Astrocyte (in vitro differentiated cells and primary cell): Measurements from ENCODE around the gene KRT37. TPM values are rescaled to one million over a fixed set of nuclear protein-coding genes. Genes with fewer than 3 reads are reported as not detected.
"Not testable (repeated sequence)": the region's sequence is repeated elsewhere in the genome, so short reads cannot be mapped to it uniquely, and the experiment has no call there.

ENCODE experiments used
- DNase-seq: peaks from one replicate; pipeline ENCODE4 v3.0.0-alpha.2; 2010; ENCODE audit warnings: low read depth
- FAIRE-seq: peaks from 2 replicates; lab custom pipeline; 2011; peaks lifted over from hg19 to GRCh38; lab: Jason Lieb, UNC
- H2AFZ ChIP-seq: 2 replicates; pipeline ENCODE4 v1.6.0; 2012; ENCODE audit warnings: low read depth, low read length, inconsistent platforms
- H3K27ac ChIP-seq: 2 replicates; pipeline ENCODE4 v1.5.1; 2011; ENCODE audit warnings: low read depth, low read length, inconsistent platforms
- H3K27me3 ChIP-seq: 2 replicates; pipeline ENCODE4 v1.6.0; 2011; ENCODE audit warnings: low read length, inconsistent platforms; ENCODE audit not compliant: insufficient read depth
- H3K36me3 ChIP-seq: 2 replicates; pipeline ENCODE4 v1.5.1; 2011; ENCODE audit warnings: low read length, inconsistent platforms; ENCODE audit not compliant: insufficient read depth
- H3K4me1 ChIP-seq: 2 replicates; pipeline ENCODE4 v1.5.1; 2011; ENCODE audit warnings: low read length, inconsistent platforms; ENCODE audit not compliant: insufficient read depth
- H3K4me2 ChIP-seq: 2 replicates; pipeline ENCODE4 v1.6.0; 2012; ENCODE audit warnings: low read length, inconsistent platforms
- H3K4me3 ChIP-seq: 2 replicates; pipeline ENCODE4 v1.5.1; 2011; ENCODE audit warnings: low read depth, mild to moderate bottlenecking, low read length, inconsistent platforms; ENCODE audit not compliant: insufficient read depth
- H3K79me2 ChIP-seq: 2 replicates; pipeline ENCODE4 v1.6.0; 2012; ENCODE audit warnings: mild to moderate bottlenecking, low read length, inconsistent platforms; ENCODE audit not compliant: insufficient read depth
- H3K9ac ChIP-seq: 2 replicates; pipeline ENCODE4 v1.6.0; 2012; ENCODE audit warnings: mild to moderate bottlenecking, low read length, inconsistent platforms
- H3K9me3 ChIP-seq: 2 replicates; pipeline ENCODE4 v1.5.1; 2012; ENCODE audit warnings: low read depth, mild to moderate bottlenecking, low read length, inconsistent platforms; ENCODE audit not compliant: insufficient read depth
- H4K20me1 ChIP-seq: 2 replicates; pipeline ENCODE4 v1.6.0; 2012; ENCODE audit warnings: low read length, inconsistent platforms; ENCODE audit not compliant: insufficient read depth
- H3K27ac Mint-ChIP-seq: one replicate; pipeline ENCODE4 v1.8.0; 2021; ENCODE audit warnings: mild to moderate bottlenecking, mixed read lengths; ENCODE audit not compliant: unreplicated experiment
- H3K27me3 Mint-ChIP-seq: one replicate; pipeline ENCODE4 v1.8.0; 2021; ENCODE audit warnings: low read depth, mixed read lengths; ENCODE audit not compliant: unreplicated experiment
- H3K36me3 Mint-ChIP-seq: one replicate; pipeline ENCODE4 v1.8.0; 2021; ENCODE audit warnings: low read depth, mixed read lengths; ENCODE audit not compliant: unreplicated experiment
- H3K4me1 Mint-ChIP-seq: one replicate; pipeline ENCODE4 v1.8.0; 2021; ENCODE audit warnings: low read depth, mixed read lengths; ENCODE audit not compliant: unreplicated experiment
- H3K4me3 Mint-ChIP-seq: one replicate; pipeline ENCODE4 v1.8.0; 2021; ENCODE audit warnings: mild to moderate bottlenecking, moderate library complexity, mixed read lengths; ENCODE audit not compliant: unreplicated experiment
- H3K9me3 Mint-ChIP-seq: one replicate; pipeline ENCODE4 v1.8.0; 2021; ENCODE audit warnings: mild to moderate bottlenecking, mixed read lengths; ENCODE audit not compliant: unreplicated experiment
- CTCF ChIP-seq: IDR thresholded peaks from 2 replicates; pipeline ENCODE4 v1.5.1; 2011; ENCODE audit warnings: low read depth, mild to moderate bottlenecking, inconsistent platforms, low read length, moderate library complexity; ENCODE audit not compliant: insufficient read depth
- EZH2 ChIP-seq: IDR thresholded peaks from 2 replicates; pipeline ENCODE4 v1.6.1; 2012; ENCODE audit warnings: mild to moderate bottlenecking, low read length, inconsistent platforms; ENCODE audit not compliant: insufficient read depth
- total RNA-seq: library from RNA; stranded (reverse); gene quantifications from 2 replicates; pipeline ENCODE4 v1.2.1, GENCODE V29; 2021

Gene KRT37
- total RNA-seq, 1 donor from 2014 or later = not detected

- Mint-ChIP-seq H3K27ac (no peak overlapping the region), H3K4me3 (no peak overlapping the region), H3K4me1 (peaks cover 6% of the 10 kb centered on the region), H3K9me3 (no peaks in the 10 kb centered on the region), H3K36me3 (no peaks in the 10 kb centered on the region), H3K27me3 (peaks cover 22% of the 10 kb centered on the region)
- Histone ChIP-seq H3K4me1 (peaks cover 2% of the 10 kb centered on the region), H4K20me1 (no peaks in the 10 kb centered on the region), H3K36me3 (no peaks in the 10 kb centered on the region), H3K27ac (no peak overlapping the region), H2AFZ (no peak overlapping the region), H3K79me2 (no peaks in the 10 kb centered on the region), H3K9me3 (no peaks in the 10 kb centered on the region), H3K9ac (no peak overlapping the region), H3K4me3 (no peak overlapping the region), H3K27me3 (no peaks in the 10 kb centered on the region), H3K4me2 (no peak overlapping the region)
- TF ChIP-seq EZH2 = no peak
- TF ChIP-seq CTCF = no peak
- FAIRE-seq (no peak), DNase-seq (no peak)
Observed at GRCh38 chr17:41433586-41433985, 9.2 kb upstream of the KRT37 start.

GRCh38 chr17:41430376-41430775, 6.0 kb upstream of the KRT37 start:
- H3K36me3 Mint-ChIP-seq, DNase-seq: not testable (repeated sequence)
- H3K4me1 Mint-ChIP-seq = peaks cover 12% of the 10 kb centered on the region

GRCh38 chr17:41429667-41430066, 5.3 kb upstream of the KRT37 start:
- Histone ChIP-seq H3K27me3 (no peaks in the 10 kb centered on the region), H3K4me3 (no peak overlapping the region), H3K4me1 (peaks cover 3% of the 10 kb centered on the region), H4K20me1 (no peaks in the 10 kb centered on the region), H3K4me2 (no peak overlapping the region), H3K9ac (no peak overlapping the region), H3K9me3 (no peaks in the 10 kb centered on the region), H3K79me2 (no peaks in the 10 kb centered on the region), H3K36me3 (no peaks in the 10 kb centered on the region), H3K27ac (no peak overlapping the region), H2AFZ (no peak overlapping the region)
- no peak for FAIRE-seq
- Mint-ChIP-seq H3K27ac (no peak overlapping the region), H3K9me3 (no peaks in the 10 kb centered on the region), H3K36me3 (peaks cover 2% of the 10 kb centered on the region), H3K4me3 (no peak overlapping the region), H3K27me3 (peaks cover 2% of the 10 kb centered on the region), H3K4me1 (peaks cover 12% of the 10 kb centered on the region)
- no peak for DNase-seq
- TF ChIP-seq CTCF = no peak
- no peak for TF ChIP-seq EZH2

More at GRCh38 chr17:41430376-41430775, 6.0 kb upstream of the KRT37 start:
- H3K27me3 Mint-ChIP-seq, H3K36me3 ChIP-seq, H3K27ac Mint-ChIP-seq, H2AFZ ChIP-seq, H3K4me3 Mint-ChIP-seq, FAIRE-seq, H3K9me3 Mint-ChIP-seq, H3K4me3 ChIP-seq, H3K4me1 ChIP-seq, H3K79me2 ChIP-seq, H4K20me1 ChIP-seq, H3K27ac ChIP-seq, H3K27me3 ChIP-seq, H3K9ac ChIP-seq, H3K4me2 ChIP-seq, H3K9me3 ChIP-seq: not testable (repeated sequence)
